B cell (primary cell): ENCODE results near the gene ABCF1. TPM values are rescaled to one million over a fixed set of nuclear protein-coding genes. Genes with fewer than 3 reads are reported as not detected.

ENCODE experiments used
- ATAC-seq: fragments of 200-7000 bp; cut with Tn5 transposase; one replicate; pipeline ENCODE4 v1.10.0; 2021; ENCODE audit warnings: low read depth, mild to moderate bottlenecking, moderate number of reproducible peaks, moderate library complexity
- CTCF ChIA-PET: fragments of 350-600 bp; sonication (Branson Sonifier 250); formaldehyde crosslinking; loops from one replicate; lab custom pipeline; 2021; ENCODE audit warnings: antibody characterized with exemption, inconsistent platforms; lab: Charles Lee
- POLR2A ChIA-PET: fragments of 350-600 bp; sonication (Branson Sonifier 250); formaldehyde crosslinking; loops from one replicate; lab custom pipeline; 2021; ENCODE audit warnings: antibody characterized with exemption; lab: Charles Lee
- DNase-seq: peaks from one replicate; pipeline ENCODE4 v3.0.0; 2013
- H2AFZ ChIP-seq: 2 replicates; pipeline ENCODE4 v1.6.1; 2012; ENCODE audit warnings: mild to moderate bottlenecking, low read depth, low read length; ENCODE audit not compliant: insufficient read depth, poor library complexity, severe bottlenecking
- H3K27ac ChIP-seq, 2 donors: 1 replicate in 1 of 2; 2 replicates in 1 of 2; pipeline ENCODE4 v1.5.1; 2012 to 2013; ENCODE audit warnings: low read length in 2 of 2, mild to moderate bottlenecking in 2 of 2, moderate library complexity in 1 of 2
- H3K27me3 ChIP-seq, 4 experiments: fragments of 200-600 bp in 1 of 4; sonication (generic) in 1 of 4; replicated peaks in 1 of 4; 1 replicate in 2 of 4; 2 replicates in 2 of 4; pipeline versions ENCODE4 v1.6.1 to v1.7.0; 2013 to 2016; ENCODE audit warnings: low read length in 3 of 4, mild to moderate bottlenecking in 2 of 4, mixed read lengths in 1 of 4, moderate library complexity in 1 of 4; ENCODE audit not compliant: insufficient read depth in 4 of 4, control insufficient read depth in 3 of 4; ENCODE audit errors: control extremely low read depth in 1 of 4
- H3K36me3 ChIP-seq, 2 experiments: replicated peaks in 1 of 2; 1 replicate in 1 of 2; 2 replicates in 1 of 2; pipeline versions ENCODE4 v1.6.1 to v1.7.1; 2013; ENCODE audit warnings: low read length in 1 of 2; ENCODE audit not compliant: insufficient read depth in 2 of 2, control insufficient read depth in 1 of 2; ENCODE audit errors: control extremely low read depth in 1 of 2, extremely low read depth in 1 of 2
- H3K4me1 ChIP-seq, 2 donors: fragments of 200-600 bp in 1 of 2; sonication (generic) in 1 of 2; 1 replicate in 1 of 2; 2 replicates in 1 of 2; pipeline versions ENCODE4 v1.5.1 to v1.6.1; 2013 to 2017; ENCODE audit warnings: low read length in 2 of 2; ENCODE audit not compliant: control insufficient read depth in 2 of 2, insufficient read depth in 2 of 2
- H3K4me2 ChIP-seq: replicated peaks from 2 replicates; pipeline ENCODE3; 2012; ENCODE audit warnings: mild to moderate bottlenecking, low read depth, low read length; ENCODE audit not compliant: poor library complexity, severe bottlenecking
- H3K4me3 ChIP-seq, 5 experiments: fragments of 200-600 bp in 1 of 5; sonication (generic) in 1 of 5; 1 replicate in 3 of 5; 2 replicates in 2 of 5; pipeline versions ENCODE4 v1.5.1 to v1.7.0; 2011 to 2016; ENCODE audit warnings: low read length in 4 of 5, mild to moderate bottlenecking in 4 of 5, low read depth in 2 of 5, control low read depth in 1 of 5, moderate library complexity in 1 of 5; ENCODE audit not compliant: insufficient read depth in 1 of 5; ENCODE audit errors: control extremely low read depth in 1 of 5, extremely low read depth in 1 of 5
- H3K79me2 ChIP-seq: fragments of 200-600 bp; sonication (generic); one replicate; pipeline ENCODE4 v1.6.0; 2016; ENCODE audit warnings: low read length; ENCODE audit not compliant: control insufficient read depth, insufficient read depth
- H3K9ac ChIP-seq: fragments of 200-600 bp; sonication (generic); 2 replicates; pipeline ENCODE4 v1.6.1; 2017; ENCODE audit warnings: mild to moderate bottlenecking, low read length, moderate library complexity
- H3K9me3 ChIP-seq, 3 donors: one replicate each; pipeline versions ENCODE4 v1.6.1 to v1.7.1; 2013; ENCODE audit warnings: low read length in 2 of 3; ENCODE audit not compliant: control insufficient read depth in 2 of 3, insufficient read depth in 1 of 3; ENCODE audit errors: control extremely low read depth in 1 of 3
- H4K20me1 ChIP-seq: 2 replicates; pipeline ENCODE4 v1.6.0; 2012; ENCODE audit warnings: mild to moderate bottlenecking, low read length; ENCODE audit not compliant: insufficient read depth, control insufficient read depth, poor library complexity, severe bottlenecking
- H3K27ac Mint-ChIP-seq: one replicate; pipeline ENCODE4 v1.8.0; 2021; ENCODE audit warnings: mixed read lengths
- H3K27me3 Mint-ChIP-seq: one replicate; pipeline ENCODE4 v1.8.0; 2021; ENCODE audit warnings: mixed read lengths
- H3K4me1 Mint-ChIP-seq: one replicate; pipeline ENCODE4 v1.8.0; 2021; ENCODE audit warnings: mixed read lengths
- H3K4me3 Mint-ChIP-seq: one replicate; pipeline ENCODE4 v1.8.0; 2021; ENCODE audit warnings: mixed read lengths
- H3K9me3 Mint-ChIP-seq: one replicate; pipeline ENCODE4 v1.8.0; 2022; ENCODE audit warnings: mixed read lengths; ENCODE audit not compliant: insufficient read depth
- CTCF ChIP-seq: fragments of 200-600 bp; IDR thresholded peaks from one replicate; pipeline ENCODE4 v1.8.0; 2022; ENCODE audit warnings: antibody characterized with exemption, mild to moderate bottlenecking
- EZH2 ChIP-seq: IDR thresholded peaks from 2 replicates; pipeline ENCODE4 v1.6.1; 2012; ENCODE audit warnings: borderline replicate concordance, low read depth, mild to moderate bottlenecking, moderate library complexity, low read length; ENCODE audit not compliant: insufficient read depth, poor library complexity, severe bottlenecking
- WGBS: methylation state at CpG from one replicate; pipeline ENCODE4 v1.1.5; 2013; ENCODE audit warnings: missing lambda C conversion rate; ENCODE audit not compliant: insufficient coverage; 5-methylcytosine and 5-hydroxymethylcytosine counted together
- intact Hi-C: fragments of 100-400 bp; cut with micrococcal nuclease; formaldehyde crosslinking; loops from one replicate; pipeline ENCODE4 v1.10.0; 2022
- polyA plus RNA-seq: library from polyadenylated mRNA; depleted of rRNA; stranded (reverse); fragments of >200 nt; gene quantifications from 2 replicates; pipeline ENCODE4 v1.2.3, GENCODE V29; 2012
- total RNA-seq, 2 donors: library from RNA; stranded (reverse); fragments of 120-200 nt in 1 of 2; gene quantifications; 1 replicate in 1 of 2; 2 replicates in 1 of 2; pipeline versions ENCODE4 v1.2.3 to v1.2.4, GENCODE V29; 2013 to 2022

Gene ABCF1
- total and polyA plus RNA-seq, 2 donors (not counting 1 experiment from before 2014, with no cell fraction given), result 22.8 to 60.9 TPM

DNA sequence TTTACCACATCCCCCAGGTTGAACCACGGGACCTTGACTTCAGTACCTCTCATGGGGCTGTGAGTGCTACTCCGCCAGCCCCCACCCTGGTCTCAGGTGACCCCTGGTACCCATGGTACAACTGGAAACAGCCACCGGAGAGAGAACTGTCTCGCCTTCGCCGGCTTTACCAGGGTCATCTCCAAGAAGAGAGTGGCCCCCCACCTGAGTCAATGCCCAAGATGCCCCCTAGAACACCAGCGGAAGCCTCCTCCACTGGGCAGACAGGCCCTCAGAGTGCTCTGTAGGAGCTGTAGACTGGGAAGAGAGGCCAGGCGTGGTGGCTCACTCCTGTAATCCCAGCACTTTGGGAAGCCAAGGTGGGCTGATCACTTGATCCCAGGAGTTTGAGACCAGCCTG, 54.3 kb downstream of the ABCF1 start:
- Histone ChIP-seq H3K9me3 (no peaks in the 10 kb centered on the region), H2AFZ (no peak overlapping the region), H3K27ac (no peak overlapping the region), H3K36me3 (peaks cover 5 to 63% of the 10 kb centered on the region in 2 experiments), H3K4me3 (no peak overlapping the region), H3K79me2 (peaks cover 33% of the 10 kb centered on the region), H3K4me2 (no peak overlapping the region), H3K27me3 (no peaks in the 10 kb centered on the region), H3K4me1 (peaks cover 12 to 18% of the 10 kb centered on the region in 2 donors), H3K9ac (no peak overlapping the region), H4K20me1 (no peaks in the 10 kb centered on the region)
- no peaks in the 10 kb centered on the region for H3K27me3 Mint-ChIP-seq
- no peak overlapping the region for H3K27ac Mint-ChIP-seq
- TF ChIP-seq EZH2 (no peak), CTCF (no peak)
- H3K4me1 Mint-ChIP-seq, result peaks cover 19% of the 10 kb centered on the region
- 100% methylated on average over 2 of the region's 8 CpGs for WGBS
- ATAC-seq (no peak), DNase-seq (no peak)
- no peak overlapping the region for H3K4me3 Mint-ChIP-seq
- CTCF ChIA-PET, result interaction anchor here (0.7 to 2.4 kb wide), 11 partner anchors 7 to 462 kb away, joined by 3 to 18 read pairs (median 4); partner anchors contain the start of gene DHX16
- POLR2A ChIA-PET, result interaction anchor here (1.6 kb wide), 1 partner anchor 8 kb away, joined by 5 read pairs; the partner anchor contains the start of genes MRPS18B and PPP1R10
- H3K9me3 Mint-ChIP-seq, result no peaks in the 10 kb centered on the region
- intact Hi-C loops, result no loop called here
